Ovary (tissue), 3 donors: ENCODE measurements around the gene IDUA.

Source experiments
- CTCF ChIP-seq, 3 donors: fragments of 450-650 bp in 2 of 3; fragments of 200-600 bp in 1 of 3; IDR thresholded peaks; one replicate each; pipeline versions ENCODE4 v1.5.1 to v1.8.0; 2016 to 2022; ENCODE audit warnings: antibody characterized with exemption in 3 of 3, mild to moderate bottlenecking in 1 of 3
- EP300 ChIP-seq: sonication (generic); formaldehyde crosslinking; IDR thresholded peaks from one replicate; pipeline ENCODE4 v1.6.1; 2017; ENCODE audit warnings: antibody characterized with exemption
- POLR2A ChIP-seq: fragments of 450-650 bp; IDR thresholded peaks from one replicate; pipeline ENCODE4 v1.6.1; 2017; ENCODE audit warnings: antibody characterized with exemption, mild to moderate bottlenecking, moderate library complexity
- donor health status: DM: no; HTN: no; CAD: no.

- no peak for TF ChIP-seq CTCF (IDR thresholded peaks at IDR 0.05)
- no peak for TF ChIP-seq POLR2A
- TF ChIP-seq EP300, result no peak
Measured at GRCh38 chr4:989722-990471, 3.1 kb downstream of the IDUA start.
